Hypothalamus (tissue), 51 donors: Measurements from ENCODE around the gene C19orf25.
"Not testable (repeated sequence)": the region's sequence is repeated elsewhere in the genome, so short reads cannot be mapped to it uniquely, and the experiment has no call there.

Source experiments
- DNase-seq, 51 donors: peaks; one replicate each; lab custom pipeline; 2025; lab: John Stamatoyannopoulos, UW

C19orf25 gene

DNA sequence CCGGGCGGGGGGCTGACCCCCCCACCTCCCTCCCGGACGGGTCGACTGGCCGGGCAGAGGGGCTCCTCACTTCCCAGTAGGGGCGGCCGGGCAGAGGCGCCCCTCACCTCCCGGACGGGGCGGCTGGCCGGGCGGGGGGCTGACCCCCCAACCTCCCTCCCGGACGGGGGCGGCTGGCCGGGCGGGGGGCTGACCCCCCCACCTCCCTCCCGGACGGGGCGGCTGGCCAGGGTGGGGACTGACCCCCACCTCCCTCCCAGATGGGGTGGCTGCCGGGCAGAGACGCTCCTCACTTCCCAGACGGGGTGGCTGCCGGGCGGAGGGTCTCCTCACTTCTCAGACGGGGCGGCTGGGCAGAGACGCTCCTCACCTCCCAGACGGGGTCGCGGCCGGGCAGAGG is 20.2 kb upstream of the C19orf25 start:
- DNase-seq = not testable (repeated sequence)

DNA sequence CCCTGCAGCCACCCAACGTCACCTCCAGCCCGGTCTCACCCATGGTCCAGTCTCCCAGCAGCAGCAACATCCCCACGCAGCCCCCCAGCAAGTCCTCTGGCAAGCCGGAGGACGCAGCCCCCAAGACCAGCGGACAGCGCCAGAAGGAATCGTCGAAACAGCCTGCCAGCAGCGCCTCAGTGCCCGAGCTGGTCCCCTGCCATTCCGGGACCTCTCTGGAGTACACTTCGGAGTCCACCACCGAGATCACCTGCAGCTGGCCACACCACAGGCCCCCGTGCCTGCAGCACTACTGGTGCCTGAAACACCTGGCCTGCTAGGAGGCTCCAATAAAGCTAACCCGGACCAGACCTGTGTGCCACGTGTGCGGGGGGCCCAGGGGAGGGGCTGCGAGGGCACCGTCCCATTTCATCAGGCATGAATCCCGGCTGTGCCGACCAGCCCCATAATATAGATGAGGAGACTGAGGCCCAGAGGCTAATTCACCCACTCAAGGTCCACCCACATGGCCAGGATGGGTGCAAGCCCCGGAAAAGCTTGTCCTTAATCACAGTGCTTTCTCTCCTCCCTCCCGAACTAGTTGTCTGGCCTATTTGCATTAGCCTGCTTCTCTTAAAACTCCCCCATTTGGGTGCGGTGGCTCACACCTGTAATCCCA is 18.7 kb upstream of the C19orf25 start:
- no peak for DNase-seq

DNA sequence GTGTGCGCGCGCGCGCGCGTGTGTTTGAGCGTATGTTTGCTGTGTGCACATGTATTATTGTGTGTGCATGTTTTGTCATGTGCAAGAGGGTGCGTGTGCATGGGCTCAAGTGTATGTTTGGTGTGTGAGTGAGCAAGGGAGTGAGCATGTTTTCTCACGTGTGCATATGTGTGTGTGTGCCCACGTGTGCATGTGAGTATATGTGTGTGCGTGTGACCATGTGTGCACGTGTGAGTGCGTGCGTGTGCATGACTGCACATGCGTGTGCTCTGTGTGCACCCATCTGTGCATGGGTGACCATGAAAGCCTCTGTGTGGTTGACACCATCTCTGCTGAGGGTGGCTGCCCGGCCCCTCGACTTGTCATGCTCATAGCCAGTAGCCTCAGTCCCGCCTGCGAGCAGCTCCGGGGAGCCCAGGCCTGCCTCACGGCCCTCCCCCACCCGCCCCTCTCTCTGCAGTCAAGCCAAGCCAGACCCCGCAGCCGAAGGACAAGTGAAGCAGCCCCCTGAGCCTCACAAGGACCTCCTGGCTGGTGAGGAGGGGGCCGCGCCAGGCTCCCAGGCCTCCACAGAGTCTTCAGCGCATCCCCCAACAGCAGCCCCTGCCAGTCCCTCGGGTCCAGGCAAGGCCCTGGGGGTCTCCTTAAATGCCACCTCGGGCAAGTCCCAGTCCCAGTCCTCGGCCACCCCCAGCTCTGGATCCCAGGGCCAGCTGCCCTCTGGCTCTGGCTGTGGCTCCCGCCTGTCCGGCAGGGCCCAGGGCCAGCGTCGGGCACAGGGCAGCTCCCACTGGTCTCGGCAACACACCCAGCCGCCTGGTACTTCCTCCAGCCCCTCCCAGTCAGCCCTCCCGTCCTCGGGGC is 17.9 kb upstream of the C19orf25 start:
- DNase-seq = no peak

DNA sequence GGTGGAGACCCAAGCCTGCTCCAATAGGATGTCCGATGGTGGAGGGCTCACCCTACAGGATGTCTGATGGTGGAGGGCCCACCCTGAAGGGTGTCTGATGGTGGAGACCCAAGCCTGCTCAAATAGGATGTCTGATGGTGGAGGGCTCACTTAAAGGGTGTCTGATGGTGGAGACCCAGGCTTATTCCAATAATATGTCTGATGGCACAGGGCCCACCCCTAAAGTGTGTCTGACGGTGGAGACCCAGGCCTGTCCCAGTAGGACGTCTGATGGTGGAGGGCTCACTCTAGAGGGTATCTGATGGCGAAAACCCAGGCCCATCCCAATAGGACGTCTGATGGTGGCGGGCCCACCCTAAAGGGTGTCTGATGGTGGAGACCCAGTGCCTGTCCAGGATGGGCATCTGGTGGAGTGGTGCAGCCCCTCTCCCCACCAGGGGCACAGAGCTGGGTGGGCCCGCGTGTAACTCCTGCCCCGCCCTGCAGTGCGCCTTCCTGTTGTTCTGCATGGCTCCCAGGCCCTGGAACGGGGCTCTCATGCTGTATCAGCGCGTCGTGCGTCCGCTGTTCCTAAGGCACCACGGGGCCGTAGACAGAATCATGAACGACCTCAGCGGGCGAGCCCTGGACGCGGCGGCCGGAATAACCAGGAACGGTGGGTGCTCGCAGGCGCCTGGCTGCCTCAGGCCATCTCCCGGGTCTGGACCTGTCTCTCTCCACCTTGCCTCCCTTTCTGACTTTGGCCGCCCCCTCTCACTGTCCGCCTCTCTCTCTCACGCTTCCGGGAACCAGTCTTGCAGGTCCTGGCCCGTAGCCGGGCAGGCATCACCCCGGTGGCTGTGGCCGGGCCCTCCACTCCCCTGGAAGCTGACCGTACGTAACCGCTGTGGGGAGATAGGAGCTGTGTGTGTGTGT is 17.0 kb upstream of the C19orf25 start:
- DNase-seq = no peak

DNA sequence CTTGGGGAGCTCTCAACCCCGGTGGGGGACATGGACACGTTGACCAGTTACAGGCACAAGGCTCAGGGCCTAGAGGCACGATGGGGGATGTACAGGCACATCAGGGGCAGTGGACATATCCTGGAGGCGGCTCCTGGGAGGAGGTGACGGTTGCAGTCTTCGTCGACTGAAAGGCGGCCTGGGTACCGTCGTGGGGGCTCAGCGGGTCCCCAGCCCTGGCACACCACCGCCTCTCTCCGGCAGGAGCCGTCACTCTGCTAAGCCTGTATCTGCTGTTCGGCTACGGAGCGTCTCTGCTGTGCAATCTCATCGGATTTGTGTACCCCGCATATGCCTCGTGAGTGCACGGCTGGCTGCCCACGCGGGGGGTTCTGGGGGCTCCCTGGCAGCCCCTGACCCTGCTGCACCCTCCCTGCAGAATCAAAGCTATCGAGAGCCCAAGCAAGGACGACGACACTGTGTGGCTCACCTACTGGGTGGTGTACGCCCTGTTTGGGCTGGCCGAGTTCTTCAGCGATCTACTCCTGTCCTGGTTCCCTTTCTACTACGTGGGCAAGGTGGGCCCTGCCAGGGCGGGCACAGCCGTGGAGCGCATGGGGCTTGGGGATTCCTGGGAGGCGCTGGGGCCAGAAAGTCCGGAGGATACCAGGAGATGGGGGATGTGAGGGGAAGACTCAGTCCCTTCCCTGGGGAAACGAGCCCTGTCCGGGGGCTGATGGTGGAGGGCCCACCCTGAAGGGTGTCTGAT is 16.2 kb upstream of the C19orf25 start:
- DNase-seq = no peak

DNA sequence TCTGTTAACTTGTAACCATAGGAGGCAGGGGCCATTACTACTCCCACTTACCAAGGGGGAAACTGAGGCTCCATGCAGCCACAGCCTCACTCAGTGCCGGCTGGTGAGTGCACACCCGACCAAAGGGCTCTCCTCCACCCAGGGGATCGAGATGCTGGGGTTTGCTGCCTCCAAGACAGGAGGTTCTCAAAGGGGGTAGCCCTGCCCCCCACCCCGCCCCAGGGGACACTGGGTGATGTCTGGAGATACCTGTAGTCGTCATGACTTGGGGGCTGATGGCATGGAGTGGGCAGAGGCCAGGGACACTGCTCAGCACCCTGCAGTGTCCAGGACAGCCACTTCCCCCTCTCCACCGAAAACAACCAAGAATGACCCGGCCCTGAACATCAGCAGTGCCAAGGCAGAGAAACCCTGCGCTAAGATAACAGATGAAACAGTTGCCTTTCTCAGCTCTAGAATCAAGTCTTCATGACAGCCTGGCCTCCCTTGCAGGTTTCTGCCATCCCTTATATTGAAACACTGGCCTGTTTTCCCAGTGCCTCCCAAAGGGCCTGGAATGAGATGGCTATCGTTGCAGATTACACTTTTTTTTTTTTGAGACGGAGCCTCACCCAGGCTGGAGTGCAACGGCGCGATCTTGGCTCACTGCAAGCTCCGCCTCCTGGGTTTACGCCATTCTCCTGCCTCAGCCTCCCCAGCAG is 15.2 kb upstream of the C19orf25 start:
- no peak for DNase-seq

DNA sequence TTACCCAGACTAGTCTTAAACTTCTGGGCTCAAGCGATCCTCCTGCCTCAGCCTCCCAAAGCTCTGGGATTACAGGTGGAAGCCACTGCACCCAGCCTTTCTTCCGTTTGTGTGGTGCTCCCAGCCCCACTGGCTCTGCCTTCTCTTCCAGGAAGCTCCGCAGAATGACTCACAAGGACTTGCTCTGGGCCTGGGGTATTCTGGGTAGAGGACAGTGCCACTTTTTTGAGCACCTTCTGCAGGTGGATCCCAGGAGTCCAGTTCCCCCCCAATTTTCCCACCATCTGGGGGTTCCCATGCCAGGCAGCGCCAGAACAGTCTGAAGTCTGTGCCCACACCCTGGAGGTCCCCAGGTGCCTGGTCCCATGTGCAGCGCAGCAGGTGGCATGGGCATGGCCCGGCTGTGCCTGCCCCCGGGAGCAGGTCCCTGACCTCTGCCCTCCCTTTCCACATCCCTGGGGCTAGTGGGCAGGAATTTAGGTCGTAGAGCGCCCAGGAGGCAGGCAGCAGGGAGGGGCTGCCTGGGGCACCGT is 13.5 kb upstream of the C19orf25 start:
- no peak for DNase-seq

DNA sequence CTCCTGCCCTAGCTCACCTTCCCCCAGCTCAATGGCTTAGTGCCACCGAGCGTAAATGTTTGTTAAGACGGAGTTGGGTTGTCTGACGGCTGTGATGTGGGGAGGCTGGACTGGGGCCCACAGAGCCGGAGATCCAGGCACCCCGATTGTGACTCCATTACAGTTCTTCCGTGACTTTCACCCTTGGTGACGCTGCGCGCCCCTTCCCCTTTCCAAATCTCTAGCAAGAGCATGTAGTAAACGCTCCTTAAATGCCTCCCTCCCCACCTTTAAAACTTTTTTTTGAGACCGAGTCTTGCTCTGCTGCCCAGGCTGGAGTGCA is 12.8 kb upstream of the C19orf25 start:
- no peak for DNase-seq

DNA sequence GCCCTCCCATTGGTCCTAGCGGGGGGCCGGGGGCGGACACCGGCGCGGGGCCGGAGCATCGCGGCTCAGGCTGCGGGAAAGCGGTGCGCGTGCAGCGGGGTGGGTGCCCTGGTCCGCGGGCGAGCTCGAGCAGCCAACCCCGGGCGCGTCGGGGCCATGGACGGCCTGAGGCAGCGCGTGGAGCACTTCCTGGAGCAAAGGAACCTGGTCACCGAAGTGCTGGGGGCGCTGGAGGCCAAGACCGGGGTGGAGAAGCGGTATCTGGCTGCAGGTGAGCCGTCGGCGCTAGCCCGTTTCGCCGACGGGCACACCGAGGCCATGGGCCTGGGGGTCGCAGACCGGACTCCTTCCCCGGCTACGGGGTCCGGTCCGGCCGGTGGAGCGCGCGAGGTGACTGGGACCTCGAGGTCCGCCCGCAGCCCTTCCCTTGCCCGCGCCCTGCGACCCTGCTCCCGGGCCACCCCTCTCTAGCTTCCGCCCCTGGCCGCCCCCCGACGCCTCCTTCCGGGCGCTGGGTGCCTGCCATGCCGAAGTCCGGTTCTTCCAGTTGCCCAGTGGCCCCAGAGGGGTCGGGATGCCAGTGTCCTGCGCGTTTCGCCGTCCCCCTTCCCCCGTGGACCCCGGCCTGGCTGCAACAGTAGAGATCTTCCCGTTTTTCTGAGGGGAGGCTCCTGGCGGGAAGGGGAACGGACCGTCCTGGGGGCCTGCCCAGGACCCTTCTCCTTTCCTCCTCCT is 12.3 kb upstream of the C19orf25 start, which contains the start of gene REEP6:
TSS of gene REEP6 (plus strand) at position 68 of the 735 bp plus-strand sequence. CDS start at position 157, 89 bp downstream.
- DNase-seq = no peak

DNA sequence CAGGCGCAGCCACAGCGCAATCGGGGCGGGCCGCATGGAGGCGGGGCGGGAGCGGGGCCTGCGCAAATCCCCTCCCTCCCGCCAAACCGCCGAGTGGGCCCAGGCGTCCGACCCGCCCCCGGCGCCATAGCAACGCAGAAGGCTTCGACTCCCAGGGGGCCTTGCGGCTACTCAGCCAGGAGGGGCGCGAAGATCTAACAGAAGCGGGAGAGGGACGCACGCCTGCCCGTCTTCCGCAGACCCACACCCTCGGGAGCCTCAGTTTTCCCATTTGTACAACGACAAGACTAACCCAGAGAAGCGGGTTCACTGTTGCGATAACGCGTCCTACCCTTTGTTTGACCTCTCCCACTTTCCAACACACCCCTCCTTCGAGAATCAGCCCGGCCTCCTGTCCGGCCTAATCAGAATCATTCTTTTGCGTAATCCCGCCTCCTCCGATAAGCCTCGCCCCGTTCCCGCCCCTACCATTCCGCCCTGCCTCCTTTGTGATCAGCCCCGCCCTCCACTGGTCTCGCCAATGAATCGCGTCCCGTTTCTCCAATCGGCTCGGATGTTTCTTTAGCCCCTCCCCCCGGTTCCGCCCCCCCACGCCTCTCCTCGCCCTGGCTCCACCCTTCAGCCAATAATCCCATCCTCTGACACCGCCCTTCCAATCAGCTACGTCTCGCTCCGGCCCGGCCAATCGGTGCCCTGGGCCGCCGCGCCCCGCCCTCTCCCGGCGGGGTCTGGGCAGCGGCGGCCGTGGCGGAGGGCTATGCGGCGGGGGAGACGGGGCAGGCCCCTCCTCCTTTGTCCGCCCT is 11.5 kb upstream of the C19orf25 start, which contains the start of gene PCSK4:
TSS of gene PCSK4 (minus strand) at position 40 of the 803 bp plus-strand sequence. CDS start at position 36, 4 bp downstream.
- peak; percentile 84 to 100 (median 99) for DNase-seq

DNA sequence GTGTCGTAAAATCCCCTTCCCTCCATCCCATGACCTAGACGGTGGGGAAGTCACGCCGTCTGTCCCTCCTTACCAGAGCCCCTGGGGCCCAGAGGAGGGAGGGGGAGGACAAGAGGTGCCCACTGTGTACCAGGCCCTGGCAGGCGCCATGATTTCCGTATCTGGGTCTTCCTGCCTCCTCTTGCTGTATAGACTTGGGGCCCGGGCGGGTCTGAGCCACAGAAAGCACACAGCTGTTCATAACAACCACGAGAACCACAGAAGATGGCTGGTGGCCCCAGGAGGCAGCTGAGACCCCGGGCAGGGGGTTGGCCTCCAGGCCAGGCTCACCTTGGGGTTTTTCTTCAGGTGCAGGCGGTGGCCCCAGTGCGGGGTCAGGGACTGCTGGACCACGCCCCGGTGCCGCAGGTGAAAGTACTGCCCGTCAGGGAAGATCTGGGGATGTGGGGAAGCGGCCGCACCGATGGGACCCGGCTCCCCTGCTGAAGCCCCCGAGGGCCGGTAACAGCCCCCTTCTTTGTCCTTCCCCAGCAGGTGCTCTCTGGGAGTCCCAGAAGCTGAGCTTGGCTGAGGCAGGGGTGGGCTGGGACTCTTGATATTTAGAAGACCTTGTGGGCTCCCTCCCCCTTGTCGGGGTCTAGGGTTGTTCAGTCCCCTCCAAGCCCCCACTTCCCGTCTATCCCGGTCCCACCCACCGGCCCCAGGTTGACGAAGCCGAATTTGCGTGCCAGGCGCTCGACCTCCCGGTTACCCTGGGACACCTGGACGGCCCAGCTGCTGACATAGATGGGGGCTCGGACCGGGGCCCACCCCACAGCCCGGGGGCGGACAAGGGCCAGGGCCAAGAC is 10.7 kb upstream of the C19orf25 start:
- no peak for DNase-seq

DNA sequence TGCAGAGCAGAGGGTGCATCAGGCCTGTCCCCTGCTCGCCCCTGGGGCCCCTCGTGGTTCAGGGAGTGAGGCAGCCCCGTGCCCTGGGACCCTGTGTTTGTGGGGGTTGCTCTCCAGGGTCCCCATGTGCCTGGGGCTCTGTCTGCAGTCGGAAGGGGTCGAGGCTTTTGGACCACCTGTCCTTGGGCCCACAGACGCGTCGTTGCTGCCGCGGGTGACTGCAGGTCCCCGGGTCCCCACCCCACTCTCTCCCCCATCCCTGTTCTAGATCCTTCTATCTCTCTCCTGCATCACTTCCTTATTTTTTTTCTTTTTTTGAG is 9.2 kb upstream of the C19orf25 start:
- DNase-seq = no peak

DNA sequence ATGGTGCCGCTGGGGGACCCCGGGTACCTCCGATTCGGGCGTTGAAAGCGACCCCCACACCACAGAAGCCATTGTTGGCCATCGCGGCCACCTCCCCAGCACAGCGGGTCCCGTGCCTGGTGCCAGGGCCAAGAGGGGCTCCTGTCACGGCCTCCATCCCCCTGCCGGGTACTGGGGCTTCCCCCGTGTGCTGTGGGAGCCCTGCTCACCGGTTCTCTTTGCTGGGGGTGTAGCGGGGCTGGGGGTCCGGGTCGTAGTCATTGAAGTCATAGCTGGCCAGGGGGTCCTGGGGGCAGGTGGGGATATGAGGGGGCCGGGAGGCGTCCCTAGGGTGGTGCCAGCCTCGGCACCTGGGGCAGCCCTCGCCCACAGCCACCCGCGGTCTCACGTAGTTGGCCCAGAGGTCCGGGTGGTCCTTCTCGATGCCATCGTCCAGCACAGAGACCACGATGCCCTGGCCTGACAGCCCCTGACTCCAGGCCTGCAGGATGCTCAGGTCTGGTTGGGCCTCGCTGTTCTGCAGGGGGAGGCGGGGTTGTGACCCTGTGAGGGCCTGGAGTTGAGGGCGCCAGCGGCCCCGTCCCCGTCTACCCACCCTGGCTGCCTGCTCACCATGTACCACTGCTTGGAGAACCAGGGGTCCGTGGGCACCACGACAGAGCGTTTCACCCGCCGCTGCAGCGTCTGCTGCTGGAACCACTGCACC is 8.7 kb upstream of the C19orf25 start:
- DNase-seq = no peak

DNA sequence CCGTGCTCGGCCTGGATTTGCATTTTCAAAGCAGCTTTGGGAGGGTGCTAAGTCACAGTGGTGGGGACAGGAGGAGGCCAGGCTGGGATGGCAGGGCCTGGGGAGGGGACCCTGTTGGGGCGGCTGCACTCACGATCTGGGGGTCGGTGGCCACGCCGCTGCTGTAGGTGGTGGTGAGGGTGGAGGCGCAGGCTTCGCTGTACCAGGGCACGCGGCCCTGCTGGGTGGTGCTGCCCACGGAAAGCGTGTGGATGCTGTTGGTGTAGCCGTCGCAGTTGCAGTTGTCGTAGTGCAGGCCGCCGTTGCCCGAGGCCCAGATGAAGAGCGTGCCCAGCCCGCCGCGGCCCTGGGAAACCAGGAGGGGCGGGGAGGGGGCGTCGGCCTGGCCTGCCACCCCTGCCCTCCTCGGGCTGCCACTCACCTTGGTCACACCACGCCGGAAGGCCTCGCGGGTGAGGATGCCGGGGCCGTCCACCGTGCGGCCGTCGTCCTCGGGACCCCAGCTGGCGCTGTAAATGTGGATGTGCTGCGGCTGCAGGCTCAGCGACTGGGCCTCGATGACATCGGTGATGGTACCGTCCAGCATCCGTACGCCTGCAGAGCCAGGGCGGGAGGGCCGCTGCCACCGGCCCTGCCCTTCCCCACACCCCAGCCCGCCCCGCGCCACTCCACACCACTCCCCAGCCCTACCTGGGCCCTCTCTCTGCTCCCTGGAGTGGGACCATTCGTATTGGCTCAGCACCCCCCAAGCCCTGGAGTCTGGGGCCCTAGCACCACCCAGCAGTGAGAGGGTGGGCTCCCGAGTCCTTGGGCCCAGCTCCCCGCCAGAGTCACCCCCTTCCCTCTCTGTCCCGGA is 7.9 kb upstream of the C19orf25 start:
- no peak for DNase-seq

DNA sequence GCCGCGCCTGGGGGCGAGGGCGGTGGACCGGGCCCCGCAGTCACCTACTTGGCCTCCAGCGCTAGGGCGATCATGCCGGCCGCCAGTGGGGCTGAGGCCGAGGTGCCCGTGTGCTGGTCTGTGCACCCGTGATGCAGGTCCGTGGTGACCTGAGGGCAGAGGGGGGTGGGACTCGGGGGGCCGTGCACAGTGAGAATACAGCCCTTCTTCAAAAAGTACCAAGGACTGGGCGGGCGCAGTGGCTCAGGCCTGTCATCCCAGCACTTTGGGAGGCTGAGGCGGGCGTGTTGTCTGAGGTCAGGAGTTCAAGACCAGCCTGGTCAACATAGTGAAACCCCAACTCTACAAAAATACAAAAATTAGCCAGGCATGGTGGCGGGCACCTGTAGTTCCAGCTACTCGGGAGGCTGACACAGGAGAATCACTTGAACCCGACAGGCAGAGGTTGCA is 5.0 kb upstream of the C19orf25 start:
- DNase-seq = no peak
